PC-9 (cell line): Measurements from ENCODE around the gene PRC1. TPM values are rescaled to one million over a fixed set of nuclear protein-coding genes. Genes with fewer than 3 reads are reported as not detected.

ENCODE experiments used
- BruUV-seq: library from RNA; stranded (reverse); fragments of 400-500 nt; replicated peaks from 2 replicates; lab custom pipeline; 2021; lab: Mats Ljungman, UMichigan
- CTCF ChIA-PET: fragments of 300-600 bp; sonication (Branson Sonifier 250); formaldehyde crosslinking; loops from one replicate; lab custom pipeline; 2022; ENCODE audit warnings: antibody characterized with exemption; lab: Charles Lee
- POLR2A ChIA-PET: fragments of 300-600 bp; sonication (Branson Sonifier 250); formaldehyde crosslinking; loops from one replicate; lab custom pipeline; 2022; ENCODE audit warnings: antibody characterized with exemption; ENCODE audit not compliant: unreplicated experiment; lab: Charles Lee
- DNase-seq, 2 experiments: peaks; one replicate each; pipeline versions ENCODE4 v3.0.0 to v3.0.0-alpha.2; 2015 to 2022; ENCODE audit warnings: mixed read lengths in 1 of 2
- H2AFZ ChIP-seq: fragments of 200-600 bp; sonication (generic); 2 replicates; pipeline ENCODE4 v1.8.1; 2017; ENCODE audit warnings: antibody characterized with exemption
- H3F3A ChIP-seq: fragments of 200-600 bp; sonication (generic); 2 replicates; pipeline ENCODE4 v1.8.1; 2017; ENCODE audit warnings: antibody characterized with exemption, mild to moderate bottlenecking, low read depth; ENCODE audit not compliant: insufficient read depth
- H3K27ac ChIP-seq: fragments of 200-600 bp; sonication (generic); 2 replicates; pipeline ENCODE4 v1.6.1; 2016; ENCODE audit warnings: mixed run types
- H3K27me3 ChIP-seq: fragments of 200-600 bp; sonication (generic); 2 replicates; pipeline ENCODE4 v1.6.1; 2016; ENCODE audit warnings: low read depth, mixed run types; ENCODE audit not compliant: insufficient read depth
- H3K36me3 ChIP-seq: fragments of 200-600 bp; sonication (generic); 2 replicates; pipeline ENCODE4 v1.6.1; 2016; ENCODE audit warnings: low read depth, mixed run types
- H3K4me1 ChIP-seq: fragments of 200-600 bp; sonication (generic); replicated peaks from 2 replicates; pipeline ENCODE4 v1.6.1; 2016; ENCODE audit warnings: mixed run types; ENCODE audit not compliant: insufficient read depth
- H3K4me2 ChIP-seq: fragments of 200-600 bp; sonication (generic); 2 replicates; pipeline ENCODE4 v1.6.1; 2017; ENCODE audit warnings: mixed run types
- H3K4me3 ChIP-seq: fragments of 200-600 bp; sonication (generic); 2 replicates; pipeline ENCODE4 v1.6.1; 2016; ENCODE audit warnings: mixed run types
- H3K79me2 ChIP-seq: fragments of 200-600 bp; sonication (generic); 2 replicates; pipeline ENCODE4 v1.6.1; 2017; ENCODE audit warnings: low read depth, mixed run types
- H3K9me2 ChIP-seq: fragments of 200-600 bp; sonication (generic); 2 replicates; pipeline ENCODE4 v1.8.1; 2017; ENCODE audit warnings: mild to moderate bottlenecking; ENCODE audit not compliant: insufficient read depth
- H3K9me3 ChIP-seq: fragments of 200-600 bp; sonication (generic); 2 replicates; pipeline ENCODE4 v1.8.1; 2016; ENCODE audit warnings: low read depth; ENCODE audit not compliant: insufficient read depth
- H4K20me1 ChIP-seq: fragments of 200-600 bp; sonication (generic); 2 replicates; pipeline ENCODE4 v1.8.1; 2017; ENCODE audit not compliant: insufficient read depth
- CTCF ChIP-seq: fragments of 200-600 bp; sonication (generic); conservative IDR thresholded peaks from 2 replicates; pipeline ENCODE4 v1.6.1; 2017; ENCODE audit warnings: mixed run types, antibody characterized with exemption, mild to moderate bottlenecking, moderate library complexity
- EZH2 ChIP-seq: fragments of 200-600 bp; sonication (generic); IDR thresholded peaks from 2 replicates; pipeline ENCODE4 v1.8.0; 2017; ENCODE audit warnings: antibody characterized with exemption, low read depth
- intact Hi-C: fragments of 100-400 bp; cut with micrococcal nuclease; formaldehyde crosslinking; loops from one replicate; pipeline ENCODE4 v1.10.0; 2022; ENCODE audit not compliant: unreplicated experiment
- total RNA-seq: library from RNA; stranded (reverse); gene quantifications from 2 replicates; pipeline ENCODE4 v1.2.3, GENCODE V29; 2021

PRC1 gene
- total RNA-seq, 1 experiment from 2014 or later: 145 TPM

- POLR2A ChIA-PET: interaction anchor here (0.6 kb wide), 1 partner anchor 193 kb away, joined by 3 read pairs; no protein-coding TSS in a partner anchor
- no TSS peak for BruUV-seq
- Histone ChIP-seq H3K4me3 (no peak overlapping the region), H3K79me2 (no peaks in the 10 kb centered on the region), H3K4me1 (no peaks in the 10 kb centered on the region), H3K9me2 (no peaks in the 10 kb centered on the region), H3K27me3 (no peaks in the 10 kb centered on the region), H3K4me2 (no peak overlapping the region), H2AFZ (no peak overlapping the region), H3K9me3 (no peaks in the 10 kb centered on the region), H4K20me1 (no peaks in the 10 kb centered on the region), H3K36me3 (no peaks in the 10 kb centered on the region), H3K27ac (no peak overlapping the region), H3F3A (no peaks in the 10 kb centered on the region)
- TF ChIP-seq CTCF: no peak
- no peak for TF ChIP-seq EZH2
- no peak for DNase-seq
- intact Hi-C loops: no loop called here
- CTCF ChIA-PET: no interaction called here
These were observed 77.9 kb downstream of the PRC1 start for GRCh38 chr15:90916461-90916860.

Other genes with a start within 250 kb of the PRC1 start
- gene FURIN, start 125.9 kb downstream of the PRC1 start, total RNA-seq: 48.7 and 50.4 TPM in 2 replicates
- 2.1 and 3.8 TPM in 2 replicates for gene FES, start 110.0 kb downstream of the PRC1 start, total RNA-seq
- 26.4 and 27.1 TPM in 2 replicates for gene MAN2A2, start 91.2 kb downstream of the PRC1 start, total RNA-seq
- 18.1 and 20.9 TPM in 2 replicates for gene HDDC3, start 62.0 kb downstream of the PRC1 start, total RNA-seq
- 81.8 and 86.0 TPM in 2 replicates for gene UNC45A, start 59.2 kb downstream of the PRC1 start, total RNA-seq
- 51.4 and 51.5 TPM in 2 replicates for gene RCCD1, start 39.7 kb downstream of the PRC1 start, total RNA-seq
- gene VPS33B, start 28.1 kb upstream of the PRC1 start, total RNA-seq: 12.1 and 13.6 TPM in 2 replicates
- not detected in 2 replicates for gene SV2B, start 105.7 kb upstream of the PRC1 start, total RNA-seq